Glutamatergic neuron (in vitro differentiated cells): ENCODE results near the gene G6PC1. TPM values are rescaled to one million over a fixed set of nuclear protein-coding genes. Genes with fewer than 3 reads are reported as not detected.

Experiments used
- DNase-seq: peaks from one replicate; pipeline ENCODE4 v3.0.0; 2022
- H3K27ac Mint-ChIP-seq: one replicate; pipeline ENCODE4 v1.8.0; 2020; ENCODE audit warnings: mild to moderate bottlenecking, mixed read lengths, inconsistent platforms; ENCODE audit not compliant: unreplicated experiment
- H3K27me3 Mint-ChIP-seq: one replicate; pipeline ENCODE4 v1.8.0; 2020; ENCODE audit warnings: mild to moderate bottlenecking, moderate library complexity, mixed read lengths, inconsistent platforms; ENCODE audit not compliant: unreplicated experiment
- H3K36me3 Mint-ChIP-seq: one replicate; pipeline ENCODE4 v1.8.0; 2020; ENCODE audit warnings: mild to moderate bottlenecking, mixed read lengths, inconsistent platforms; ENCODE audit not compliant: unreplicated experiment
- H3K4me1 Mint-ChIP-seq: one replicate; pipeline ENCODE4 v1.8.0; 2020; ENCODE audit warnings: mild to moderate bottlenecking, low read depth, mixed read lengths, inconsistent platforms; ENCODE audit not compliant: unreplicated experiment
- H3K4me3 Mint-ChIP-seq: one replicate; pipeline ENCODE4 v1.8.0; 2020; ENCODE audit warnings: mild to moderate bottlenecking, mixed read lengths, inconsistent platforms; ENCODE audit not compliant: unreplicated experiment
- H3K9me3 Mint-ChIP-seq: one replicate; pipeline ENCODE4 v1.8.0; 2020; ENCODE audit warnings: mild to moderate bottlenecking, moderate library complexity, mixed read lengths, inconsistent platforms; ENCODE audit not compliant: unreplicated experiment
- total RNA-seq: library from RNA; stranded (reverse); fragmentation: NEBNext Ultra II Directional; extraction: Animal tissue kit (Norgen Biotek cat#: 25700); gene quantifications from one replicate; pipeline ENCODE4 v1.2.1, GENCODE V29; 2021; ENCODE audit not compliant: unreplicated experiment
- TF ChIP-seq, protein P1 (sequence below): fragments of 200-600 bp; sonication (generic); IDR thresholded peaks from one replicate; pipeline ENCODE4 v1.5.0; 2021; ENCODE audit not compliant: partially characterized antibody, unreplicated experiment

The G6PC1 gene
- total RNA-seq, 1 donor from 2014 or later: not detected

DNA sequence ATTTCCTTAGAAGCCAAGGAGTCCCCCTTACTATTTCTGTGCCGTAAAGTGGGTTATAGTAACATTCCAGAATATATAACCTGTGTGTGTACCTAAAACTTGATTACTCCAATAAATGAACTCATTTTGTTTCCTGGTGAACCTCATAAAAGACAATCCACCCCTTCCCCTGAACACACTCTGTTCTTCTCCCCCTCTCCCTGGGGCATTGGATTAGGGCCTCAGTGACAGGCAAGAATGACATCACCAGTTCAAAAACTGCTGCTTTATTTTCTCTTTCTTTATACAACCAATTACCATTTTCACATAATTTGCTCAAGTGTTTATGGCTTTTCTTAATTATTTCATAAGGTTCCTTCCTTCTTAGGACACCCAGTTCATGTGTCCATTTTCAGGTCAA, 46.2 kb downstream of the G6PC1 start:
- TF ChIP-seq, protein P1, sequence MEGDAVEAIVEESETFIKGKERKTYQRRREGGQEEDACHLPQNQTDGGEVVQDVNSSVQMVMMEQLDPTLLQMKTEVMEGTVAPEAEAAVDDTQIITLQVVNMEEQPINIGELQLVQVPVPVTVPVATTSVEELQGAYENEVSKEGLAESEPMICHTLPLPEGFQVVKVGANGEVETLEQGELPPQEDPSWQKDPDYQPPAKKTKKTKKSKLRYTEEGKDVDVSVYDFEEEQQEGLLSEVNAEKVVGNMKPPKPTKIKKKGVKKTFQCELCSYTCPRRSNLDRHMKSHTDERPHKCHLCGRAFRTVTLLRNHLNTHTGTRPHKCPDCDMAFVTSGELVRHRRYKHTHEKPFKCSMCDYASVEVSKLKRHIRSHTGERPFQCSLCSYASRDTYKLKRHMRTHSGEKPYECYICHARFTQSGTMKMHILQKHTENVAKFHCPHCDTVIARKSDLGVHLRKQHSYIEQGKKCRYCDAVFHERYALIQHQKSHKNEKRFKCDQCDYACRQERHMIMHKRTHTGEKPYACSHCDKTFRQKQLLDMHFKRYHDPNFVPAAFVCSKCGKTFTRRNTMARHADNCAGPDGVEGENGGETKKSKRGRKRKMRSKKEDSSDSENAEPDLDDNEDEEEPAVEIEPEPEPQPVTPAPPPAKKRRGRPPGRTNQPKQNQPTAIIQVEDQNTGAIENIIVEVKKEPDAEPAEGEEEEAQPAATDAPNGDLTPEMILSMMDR: no peak
- no peaks in the 10 kb centered on the region for H3K27me3 Mint-ChIP-seq
- DNase-seq: no peak
- H3K36me3 Mint-ChIP-seq: no peaks in the 10 kb centered on the region
- H3K9me3 Mint-ChIP-seq: peaks cover 2% of the 10 kb centered on the region
- H3K4me3 Mint-ChIP-seq: no peak overlapping the region
- no peaks in the 10 kb centered on the region for H3K4me1 Mint-ChIP-seq
- no peak overlapping the region for H3K27ac Mint-ChIP-seq

DNA sequence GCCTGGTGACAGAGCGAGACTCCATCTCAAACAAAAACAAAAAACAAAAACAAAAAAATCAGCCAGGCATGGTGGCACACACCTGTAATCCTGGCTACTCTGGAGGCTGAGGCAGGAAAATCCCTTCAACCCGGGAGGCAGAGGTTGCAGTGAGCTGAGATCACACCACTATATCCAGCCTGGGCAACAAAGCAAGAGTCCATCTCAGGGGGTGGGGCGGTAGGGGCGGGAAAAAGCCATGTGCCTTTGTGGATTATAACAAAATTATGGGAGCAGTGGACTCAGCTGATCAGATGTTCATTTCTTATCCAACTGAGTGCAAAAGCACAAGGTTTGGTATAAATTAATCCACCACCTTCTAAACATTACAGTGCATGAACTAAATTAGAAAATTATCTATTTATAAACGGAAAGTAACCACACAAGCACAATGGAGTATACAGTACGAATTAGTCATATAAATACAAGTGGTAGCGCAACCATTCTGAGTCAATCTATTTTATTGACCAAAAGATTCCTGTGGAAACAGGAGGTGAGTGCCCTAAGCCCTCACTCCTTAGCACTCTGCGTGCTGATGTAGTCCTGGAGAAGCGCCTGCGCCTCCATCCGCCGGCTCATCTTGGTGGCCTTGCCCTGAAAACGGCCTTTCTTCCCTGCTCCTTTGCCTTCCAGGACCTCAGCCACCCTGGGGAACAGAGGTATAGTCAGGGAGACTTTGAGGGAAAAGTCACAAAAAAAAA, 49.6 kb downstream of the G6PC1 start:
- Mint-ChIP-seq H3K9me3 (no peaks in the 10 kb centered on the region), H3K36me3 (no peaks in the 10 kb centered on the region), H3K4me1 (no peaks in the 10 kb centered on the region), H3K27ac (no peak overlapping the region), H3K4me3 (no peak overlapping the region), H3K27me3 (no peaks in the 10 kb centered on the region)
- DNase-seq: no peak
- TF ChIP-seq, protein P1: no peak

Other genes starting within 250 kb of the G6PC1 start
- gene TUBG2, start 241.5 kb upstream of the G6PC1 start, total RNA-seq: 22.1 TPM
- 40.6 TPM for gene PLEKHH3, start 223.8 kb upstream of the G6PC1 start, total RNA-seq
- gene CCR10, start 219.0 kb upstream of the G6PC1 start, total RNA-seq: 1.6 TPM
- gene CNTNAP1, start 218.3 kb upstream of the G6PC1 start, total RNA-seq: 44.8 TPM
- gene EZH1, start 155.8 kb upstream of the G6PC1 start, total RNA-seq: 32.2 TPM
- 4.6 TPM for gene RAMP2, start 139.6 kb upstream of the G6PC1 start, total RNA-seq
- 84.3 TPM for gene VPS25, start 127.3 kb upstream of the G6PC1 start, total RNA-seq
- 2.7 TPM for gene WNK4, start 120.2 kb upstream of the G6PC1 start, total RNA-seq
- gene COA3, start 102.1 kb upstream of the G6PC1 start, total RNA-seq: 56.7 TPM
- gene CNTD1, start 101.9 kb upstream of the G6PC1 start, total RNA-seq: not detected
- gene BECN1, start 76.5 kb upstream of the G6PC1 start, total RNA-seq: 72.1 TPM
- gene PSME3, start 67.4 kb upstream of the G6PC1 start, total RNA-seq: 127 TPM
- gene AOC2, start 56.2 kb upstream of the G6PC1 start, total RNA-seq: 6.1 TPM
- gene AOC3, start 49.6 kb upstream of the G6PC1 start, total RNA-seq: 2.0 TPM
- 73.9 TPM for gene AARSD1, start 63.7 kb downstream of the G6PC1 start, total RNA-seq
- gene PTGES3L, start 79.3 kb downstream of the G6PC1 start, total RNA-seq: 4.1 TPM
- 14.0 TPM for gene RUNDC1, start 79.8 kb downstream of the G6PC1 start, total RNA-seq
- gene RPL27, start 97.6 kb downstream of the G6PC1 start, total RNA-seq: 658 TPM
- gene IFI35, start 106.0 kb downstream of the G6PC1 start, total RNA-seq: not detected
- gene VAT1, start 121.6 kb downstream of the G6PC1 start, total RNA-seq: 413 TPM
- 75.8 TPM for gene RND2, start 124.4 kb downstream of the G6PC1 start, total RNA-seq
- gene BRCA1, start 224.6 kb downstream of the G6PC1 start, total RNA-seq: 11.3 TPM